Kidney epithelial cell (primary cell): ENCODE measurements around the gene SNX6. TPM values are rescaled to one million over a fixed set of nuclear protein-coding genes. Genes with fewer than 3 reads are reported as not detected.

Experiments
- DNase-seq: peaks from one replicate; pipeline ENCODE4 v3.0.0-alpha.2; 2010; ENCODE audit warnings: low read depth
- H3K27me3 ChIP-seq: 2 replicates; pipeline ENCODE4 v1.6.0; 2011; ENCODE audit warnings: low read length; ENCODE audit not compliant: control insufficient read depth, insufficient read depth
- H3K36me3 ChIP-seq: 2 replicates; pipeline ENCODE4 v1.5.1; 2011; ENCODE audit warnings: low read length; ENCODE audit not compliant: control insufficient read depth, insufficient read depth
- H3K4me3 ChIP-seq: 2 replicates; pipeline ENCODE4 v1.5.1; 2011; ENCODE audit warnings: low read depth, mild to moderate bottlenecking, control low read depth, low read length
- CTCF ChIP-seq: IDR thresholded peaks from 2 replicates; pipeline ENCODE4 v1.5.1; 2011; ENCODE audit warnings: mild to moderate bottlenecking, moderate library complexity, low read length, control low read depth, inconsistent platforms; ENCODE audit not compliant: insufficient read depth, poor library complexity, severe bottlenecking
- total RNA-seq: library from RNA; depleted of rRNA; stranded (reverse); fragments of >200 nt; gene quantifications from 2 replicates; pipeline ENCODE4 v1.2.3, GENCODE V29; 2015

SNX6 gene
- total RNA-seq, 1 donor from 2014 or later: 267 TPM

DNA sequence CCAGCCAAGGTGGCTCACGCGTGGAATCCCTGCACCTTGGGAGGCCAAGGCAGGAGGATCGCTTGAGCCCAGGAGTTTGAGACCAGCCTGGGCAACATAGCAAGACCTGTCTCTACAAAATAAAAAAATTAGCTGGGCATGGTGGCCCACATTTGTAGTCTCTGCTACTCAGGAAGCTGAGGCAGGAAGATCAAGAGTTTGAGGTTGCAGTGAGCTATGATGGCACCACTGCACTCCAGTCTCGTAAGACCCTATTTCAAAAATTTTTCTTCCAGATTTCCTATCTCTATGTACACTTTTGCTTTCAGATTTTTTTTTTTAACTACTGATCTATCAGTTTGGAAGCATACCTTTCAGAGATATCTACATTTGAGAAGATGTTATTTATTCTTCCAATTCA lies 15.3 kb downstream of the SNX6 start:
- Histone ChIP-seq H3K36me3 (no peaks in the 10 kb centered on the region), H3K4me3 (no peak overlapping the region), H3K27me3 (no peaks in the 10 kb centered on the region)
- no peak for DNase-seq
- TF ChIP-seq CTCF: no peak

DNA sequence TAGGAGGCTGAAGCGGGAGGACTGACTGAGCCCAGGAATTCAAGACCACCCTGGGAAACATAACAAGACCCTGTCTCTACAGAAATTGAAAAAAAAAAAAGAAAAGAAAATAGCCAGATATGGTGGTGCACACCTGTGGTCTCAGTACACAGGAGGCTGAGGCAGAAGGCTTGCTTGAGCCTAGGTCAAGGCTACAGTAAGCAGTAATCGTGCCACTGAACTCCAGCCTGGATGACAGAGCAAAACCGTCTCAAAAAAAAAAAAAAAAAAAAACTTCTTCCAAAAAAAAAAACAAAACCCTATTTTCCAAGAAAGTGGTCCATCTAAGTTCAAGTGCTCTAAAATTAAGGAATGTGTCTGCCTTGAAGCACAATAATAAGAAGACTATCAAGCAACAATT lies 19.8 kb downstream of the SNX6 start:
- Histone ChIP-seq H3K27me3 (no peaks in the 10 kb centered on the region), H3K4me3 (no peak overlapping the region), H3K36me3 (no peaks in the 10 kb centered on the region)
- DNase-seq: no peak
- TF ChIP-seq CTCF: no peak

- no peaks in the 10 kb centered on the region for H3K36me3 ChIP-seq
- TF ChIP-seq CTCF: no peak
- no peak for DNase-seq
- no peak overlapping the region for H3K4me3 ChIP-seq
- H3K27me3 ChIP-seq: no peaks in the 10 kb centered on the region
Observed at GRCh38 chr14:34605461-34605860, 24.5 kb downstream of the SNX6 start.

GRCh38 chr14:34604995-34605394 lies 25.0 kb downstream of the SNX6 start:
- DNase-seq: no peak
- H3K36me3 ChIP-seq: no peaks in the 10 kb centered on the region
- H3K4me3 ChIP-seq: no peak overlapping the region
- no peak for TF ChIP-seq CTCF
- H3K27me3 ChIP-seq: no peaks in the 10 kb centered on the region

DNA sequence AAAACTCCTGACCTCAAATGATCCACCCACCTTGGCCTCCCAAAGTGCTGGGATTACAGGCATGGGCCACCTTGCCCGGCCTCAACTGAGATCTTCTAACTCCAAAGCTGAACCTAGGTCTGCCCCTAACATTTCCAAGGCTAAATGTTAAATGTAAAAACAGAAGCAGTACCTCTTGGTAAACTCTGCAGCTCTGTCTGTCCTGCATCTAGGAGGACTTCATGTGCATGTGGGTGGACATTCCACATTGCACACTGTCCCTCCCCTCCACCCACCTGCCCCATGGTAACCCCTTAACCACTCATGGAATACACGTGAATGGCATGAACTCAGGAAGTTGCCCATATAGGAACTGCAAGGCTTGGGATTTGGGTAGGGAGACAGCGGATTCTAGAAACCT lies 33.1 kb downstream of the SNX6 start:
- no peaks in the 10 kb centered on the region for H3K27me3 ChIP-seq
- no peak overlapping the region for H3K4me3 ChIP-seq
- peaks cover 3% of the 10 kb centered on the region for H3K36me3 ChIP-seq
- no peak for TF ChIP-seq CTCF
- no peak for DNase-seq

- Histone ChIP-seq H3K36me3 (peaks cover 3% of the 10 kb centered on the region), H3K27me3 (no peaks in the 10 kb centered on the region), H3K4me3 (no peak overlapping the region)
- DNase-seq: no peak
- TF ChIP-seq CTCF: no peak
Observed at GRCh38 chr14:34593740-34594375, 36.1 kb downstream of the SNX6 start.
